NCI-H2081 (cell line): ENCODE measurements around the gene TMEM115.

Experiments used
- DNase-seq, 2 experiments: peaks; one replicate each; lab custom pipeline; 2025; lab: John Stamatoyannopoulos, UW

TMEM115 gene

GRCh38 chr3:50331364-50331907, 27.9 kb downstream of the TMEM115 start:
- no peak for DNase-seq

- DNase-seq = no peak
Observed at GRCh38 chr3:50330330-50330729, 29.0 kb downstream of the TMEM115 start.

- DNase-seq = peak; percentile 93 to 94
Observed at GRCh38 chr3:50327943-50328691, 31.2 kb downstream of the TMEM115 start, which contains the start of gene TUSC2. Gene TUSC2 (minus strand): TSS chr3:50328223. CDS start chr3:50328099, 124 bp downstream.

GRCh38 chr3:50327129-50327528, 32.2 kb downstream of the TMEM115 start:
- DNase-seq = no peak

GRCh38 chr3:50326182-50326541, 33.2 kb downstream of the TMEM115 start:
- no peak for DNase-seq

- no peak for DNase-seq
Observed at GRCh38 chr3:50325497-50326181, 33.7 kb downstream of the TMEM115 start.

GRCh38 chr3:50325113-50325480, 34.2 kb downstream of the TMEM115 start:
- no peak for DNase-seq

- peak; percentile 65 to 74 for DNase-seq
Observed at GRCh38 chr3:50324351-50325112, 34.8 kb downstream of the TMEM115 start.

GRCh38 chr3:50323614-50324199, 35.6 kb downstream of the TMEM115 start:
- no peak for DNase-seq

GRCh38 chr3:50323092-50323600, 36.2 kb downstream of the TMEM115 start:
- no peak for DNase-seq

GRCh38 chr3:50322386-50323091, 36.8 kb downstream of the TMEM115 start, which contains the start of gene HYAL2:
Gene HYAL2 (minus strand): TSS chr3:50322745. CDS start chr3:50320489, 2,256 bp downstream.
- DNase-seq = peak; percentile 23 to 51

GRCh38 chr3:50322115-50322385, 37.3 kb downstream of the TMEM115 start:
- no peak for DNase-seq

GRCh38 chr3:50321336-50322114, 37.8 kb downstream of the TMEM115 start:
- peak; percentile 69 to 71 for DNase-seq

- DNase-seq = peak; percentile 54 to 60
Observed at GRCh38 chr3:50320853-50321335, 38.4 kb downstream of the TMEM115 start.

GRCh38 chr3:50319894-50320625, 39.3 kb downstream of the TMEM115 start:
- no peak for DNase-seq

- no peak for DNase-seq
Observed at GRCh38 chr3:50319181-50319893, 40.0 kb downstream of the TMEM115 start.

- DNase-seq = no peak
Observed at GRCh38 chr3:50318615-50319014, 40.7 kb downstream of the TMEM115 start.

- no peak for DNase-seq
Observed at GRCh38 chr3:50318163-50318562, 41.2 kb downstream of the TMEM115 start.

GRCh38 chr3:50317300-50317699, 42.0 kb downstream of the TMEM115 start:
- no peak for DNase-seq
